Gastrocnemius medialis (tissue), 4 donors: ENCODE data around the gene TSPYL6. TPM values are rescaled to one million over a fixed set of nuclear protein-coding genes. Genes with fewer than 3 reads are reported as not detected.

Experiments
- ATAC-seq, 2 donors: fragments of 150-250 bp; one replicate each; pipeline ENCODE4 v1.9.1; 2016
- DNase-seq, 2 donors: peaks; one replicate each; pipeline ENCODE4 v3.0.0-alpha.2; 2019
- H3K27ac ChIP-seq, 4 donors: fragments of 200-600 bp; sonication (generic); 1 replicate in 1 of 4; 2 replicates in 3 of 4; pipeline ENCODE4 v1.5.1; 2016 to 2018; ENCODE audit warnings: mild to moderate bottlenecking in 2 of 4, moderate library complexity in 1 of 4
- H3K27me3 ChIP-seq, 3 donors: fragments of 200-600 bp; sonication (generic) in 2 of 3; 1 replicate in 1 of 3; 2 replicates in 2 of 3; pipeline versions ENCODE4 v1.5.1 to v1.6.0; 2016 to 2019; ENCODE audit warnings: mild to moderate bottlenecking in 1 of 3, moderate library complexity in 1 of 3
- H3K36me3 ChIP-seq, 2 donors: fragments of 200-600 bp; sonication (generic) in 1 of 2; one replicate each; pipeline ENCODE4 v1.5.1; 2017 to 2018
- H3K4me1 ChIP-seq, 2 donors: fragments of 200-600 bp; sonication (generic) in 1 of 2; one replicate each; pipeline ENCODE4 v1.5.1; 2016 to 2017; ENCODE audit warnings: mild to moderate bottlenecking in 2 of 2
- H3K4me3 ChIP-seq, 4 donors: fragments of 200-600 bp; sonication (generic) in 3 of 4; 1 replicate in 1 of 4; 2 replicates in 3 of 4; pipeline ENCODE4 v1.5.1; 2016 to 2019; ENCODE audit warnings: mild to moderate bottlenecking in 2 of 4
- H3K9me3 ChIP-seq, 3 donors: fragments of 200-600 bp; sonication (generic) in 2 of 3; 1 replicate in 1 of 3; 2 replicates in 2 of 3; pipeline ENCODE4 v1.5.1; 2016 to 2019
- POLR2A ChIP-seq, 2 donors: fragments of 450-650 bp; IDR thresholded peaks; one replicate each; pipeline ENCODE4 v1.6.1; 2017; ENCODE audit warnings: antibody characterized with exemption in 2 of 2, mild to moderate bottlenecking in 2 of 2, moderate library complexity in 2 of 2
- in situ Hi-C, 4 donors: fragments of 200-750 bp; cut with MboI; loops; one replicate each; pipeline versions ENCODE4 v1.15.0 to v1.8.0; 2017; ENCODE audit warnings: low sequenced_read_pairs in 4 of 4
- intact Hi-C: fragments of 100-400 bp; cut with DNase I; formaldehyde crosslinking; loops from one replicate; pipeline ENCODE4 v1.15.1; 2023; ENCODE audit warnings: low total_unique reads
- total RNA-seq, 4 donors: library from RNA; depleted of rRNA; stranded (reverse); fragments of >200 nt; gene quantifications; one replicate each; pipeline versions ENCODE4 v1.1.0 to v1.2.3, GENCODE V29; 2016
- TF ChIP-seq, protein P1 (sequence below), 5 experiments: fragments of 450-650 bp in 3 of 5; fragments of 200-600 bp in 2 of 5; sonication (generic) in 2 of 5; IDR thresholded peaks in 4 of 5; conservative IDR thresholded peaks in 1 of 5; 1 replicate in 4 of 5; 2 replicates in 1 of 5; pipeline ENCODE4 v1.5.1; 2016 to 2019; ENCODE audit warnings: antibody characterized with exemption in 5 of 5, mild to moderate bottlenecking in 3 of 5, moderate library complexity in 3 of 5

TSPYL6 gene
- total RNA-seq, 4 donors from 2014 or later, result not detected

DNA sequence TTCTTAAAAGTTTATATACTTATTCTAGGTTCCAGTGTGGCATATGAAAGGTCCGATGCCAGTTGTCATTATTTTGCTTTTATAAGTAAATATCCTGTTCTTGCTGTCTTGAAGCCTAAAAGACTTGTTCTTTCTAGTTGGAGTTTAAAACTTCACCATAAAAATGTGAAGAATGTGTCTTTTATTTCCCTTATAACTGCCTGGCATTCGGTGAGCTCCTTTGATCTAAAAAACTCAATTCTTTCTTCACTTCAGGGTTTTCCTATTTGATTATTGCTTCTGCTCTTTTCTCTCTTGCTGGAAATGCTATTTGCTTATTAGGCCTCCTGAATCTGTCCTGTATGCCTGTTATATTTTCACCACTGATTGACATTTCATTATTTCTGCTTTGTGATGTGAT is 51.6 kb downstream of the TSPYL6 start:
- Histone ChIP-seq H3K9me3 (no peaks in the 10 kb centered on the region), H3K4me3 (no peak overlapping the region), H3K4me1 (peaks cover 17 to 33% of the 10 kb centered on the region in 2 donors), H3K27me3 (no peaks in the 10 kb centered on the region), H3K36me3 (no peaks in the 10 kb centered on the region), H3K27ac (no peak overlapping the region)
- in situ Hi-C loops, result loop anchor here in 1 of 4 donors (25.0 kb wide), 1 partner anchor 308 kb away; no protein-coding TSS in a partner anchor
- ATAC-seq, result no peak
- DNase-seq, result no peak
- TF ChIP-seq POLR2A (IDR thresholded peaks at IDR 0.05), result no peak
- TF ChIP-seq, protein P1, sequence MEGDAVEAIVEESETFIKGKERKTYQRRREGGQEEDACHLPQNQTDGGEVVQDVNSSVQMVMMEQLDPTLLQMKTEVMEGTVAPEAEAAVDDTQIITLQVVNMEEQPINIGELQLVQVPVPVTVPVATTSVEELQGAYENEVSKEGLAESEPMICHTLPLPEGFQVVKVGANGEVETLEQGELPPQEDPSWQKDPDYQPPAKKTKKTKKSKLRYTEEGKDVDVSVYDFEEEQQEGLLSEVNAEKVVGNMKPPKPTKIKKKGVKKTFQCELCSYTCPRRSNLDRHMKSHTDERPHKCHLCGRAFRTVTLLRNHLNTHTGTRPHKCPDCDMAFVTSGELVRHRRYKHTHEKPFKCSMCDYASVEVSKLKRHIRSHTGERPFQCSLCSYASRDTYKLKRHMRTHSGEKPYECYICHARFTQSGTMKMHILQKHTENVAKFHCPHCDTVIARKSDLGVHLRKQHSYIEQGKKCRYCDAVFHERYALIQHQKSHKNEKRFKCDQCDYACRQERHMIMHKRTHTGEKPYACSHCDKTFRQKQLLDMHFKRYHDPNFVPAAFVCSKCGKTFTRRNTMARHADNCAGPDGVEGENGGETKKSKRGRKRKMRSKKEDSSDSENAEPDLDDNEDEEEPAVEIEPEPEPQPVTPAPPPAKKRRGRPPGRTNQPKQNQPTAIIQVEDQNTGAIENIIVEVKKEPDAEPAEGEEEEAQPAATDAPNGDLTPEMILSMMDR (IDR thresholded peaks at IDR 0.05 in 4 of 5, conservative IDR thresholded peaks at IDR 0.05 in 1 of 5), result no peak
- intact Hi-C loops, result loop anchor here (10.0 kb wide), 1 partner anchor 300 kb away; no protein-coding TSS in a partner anchor

Other genes starting within 250 kb of the TSPYL6 start
- 100 to 1,000 TPM in 2 of 4 donors, 10 to 100 TPM in 2; 52.9 to 121 (median 107) TPM for gene ACYP2, start 140.6 kb downstream of the TSPYL6 start, total RNA-seq
- 100 to 1,000 TPM; 107 to 191 (median 119) TPM for gene SPTBN1, start 200.1 kb upstream of the TSPYL6 start, total RNA-seq